Panc1 (cell line): Measurements from ENCODE around the gene REXO2. TPM values are rescaled to one million over a fixed set of nuclear protein-coding genes. Genes with fewer than 3 reads are reported as not detected.

Source experiments
- ATAC-seq: fragments of 200-7000 bp; cut with Tn5 transposase; 2 replicates; pipeline ENCODE4 v1.9.1; 2020; ENCODE audit warnings: mild to moderate bottlenecking, moderate library complexity
- BruUV-seq: library from RNA; stranded (reverse); fragments of 400-500 nt; replicated peaks from 2 replicates; lab custom pipeline; 2021; lab: Mats Ljungman, UMichigan
- CTCF ChIA-PET: fragments of 300-600 bp; sonication (Branson Sonifier 250); formaldehyde crosslinking; loops from one replicate; lab custom pipeline; 2022; ENCODE audit warnings: antibody characterized with exemption; lab: Charles Lee
- POLR2A ChIA-PET: fragments of 300-600 bp; sonication (Branson Sonifier 250); formaldehyde crosslinking; loops from one replicate; lab custom pipeline; 2022; ENCODE audit warnings: antibody characterized with exemption; lab: Charles Lee
- DNase-seq: peaks from one replicate; pipeline ENCODE4 v3.0.0-alpha.2; 2010; ENCODE audit warnings: low read depth, low spot score
- H3K27ac ChIP-seq: 2 replicates; pipeline ENCODE4 v1.5.1; 2011; ENCODE audit warnings: mild to moderate bottlenecking, low read length, inconsistent platforms
- H3K27me3 ChIP-seq: fragments of 200-500 bp; sonication (Bioruptor generic); 2 replicates; pipeline ENCODE4 v1.6.0; 2014; ENCODE audit warnings: low read length, inconsistent platforms; ENCODE audit not compliant: control insufficient read depth, insufficient read depth
- H3K36me3 ChIP-seq: fragments of 200-500 bp; sonication (Bioruptor generic); 2 replicates; pipeline ENCODE4 v1.5.1; 2014; ENCODE audit warnings: inconsistent platforms, mild to moderate bottlenecking, low read length, moderate library complexity; ENCODE audit not compliant: control insufficient read depth, insufficient read depth
- H3K4me1 ChIP-seq: 2 replicates; pipeline ENCODE4 v1.5.1; 2011; ENCODE audit warnings: inconsistent platforms, mild to moderate bottlenecking, low read length, moderate library complexity; ENCODE audit not compliant: control insufficient read depth, insufficient read depth
- H3K4me3 ChIP-seq, 2 experiments: 2 replicates each; pipeline ENCODE4 v1.5.1; 2011 to 2012; ENCODE audit warnings: low read depth in 2 of 2, low read length in 2 of 2, mild to moderate bottlenecking in 2 of 2, inconsistent platforms in 1 of 2, moderate library complexity in 1 of 2
- H3K9me3 ChIP-seq: fragments of 200-500 bp; sonication (Bioruptor generic); 2 replicates; pipeline ENCODE4 v1.5.1; 2014; ENCODE audit warnings: low read depth, mild to moderate bottlenecking, inconsistent platforms, low read length, moderate library complexity; ENCODE audit not compliant: control insufficient read depth, insufficient read depth
- CTCF ChIP-seq: fragments of 450-650 bp; IDR thresholded peaks from 2 replicates; pipeline ENCODE4 v1.5.1; 2017; ENCODE audit warnings: mild to moderate bottlenecking
- POLR2AphosphoS5 ChIP-seq: IDR thresholded peaks from 2 replicates; pipeline ENCODE4 v1.6.1; 2012; ENCODE audit warnings: mild to moderate bottlenecking, low read depth, low read length, moderate library complexity
- SIN3A ChIP-seq: IDR thresholded peaks from 2 replicates; pipeline ENCODE4 v1.6.1; 2012; ENCODE audit warnings: low read depth, mild to moderate bottlenecking, low read length, moderate library complexity, borderline replicate concordance; ENCODE audit not compliant: insufficient read depth
- TCF7L2 ChIP-seq: IDR thresholded peaks from 2 replicates; pipeline ENCODE4 v1.6.1; 2011; ENCODE audit warnings: mild to moderate bottlenecking, low read depth, low read length, inconsistent platforms
- in situ Hi-C: cut with HindIII; loops from 2 replicates; pipeline ENCODE4 v1.10.0; 2016; ENCODE audit warnings: low sequenced_read_pairs, low pct_unique_long_range_greater_than_20kb
- intact Hi-C: fragments of 100-400 bp; cut with micrococcal nuclease; formaldehyde crosslinking; loops from one replicate; pipeline ENCODE4 v1.10.0; 2022; ENCODE audit not compliant: unreplicated experiment
- total RNA-seq: library from RNA; stranded (reverse); gene quantifications from one replicate; pipeline ENCODE4 v1.2.1, GENCODE V29; 2021; ENCODE audit not compliant: unreplicated experiment
- TF ChIP-seq, protein P1 (sequence below), 2 experiments: IDR thresholded peaks; 2 replicates each; pipeline ENCODE4 v1.6.1; 2011 to 2012; ENCODE audit warnings: low read depth in 2 of 2, control low read depth in 1 of 2, low read length in 1 of 2, mild to moderate bottlenecking in 1 of 2, moderate library complexity in 1 of 2; ENCODE audit not compliant: insufficient read depth in 1 of 2

Gene REXO2
- total RNA-seq, 1 experiment from 2014 or later = 111 TPM

GRCh38 chr11:114447892-114448291 lies 8.6 kb downstream of the REXO2 start:
- in situ Hi-C loops (no loop called here), intact Hi-C loops (loop anchor here (10.0 kb wide), 1 partner anchor 103 kb away; no protein-coding TSS in a partner anchor)
- peak overlapping the region; percentile 10; the same call in 1 of the 2 replicates for H3K27ac ChIP-seq
- peaks cover 15% of the 10 kb centered on the region; the same call in 1 of the 2 replicates for H3K36me3 ChIP-seq
- DNase-seq (no peak), ATAC-seq (no peak)
- H3K4me1 ChIP-seq = no peaks in the 10 kb centered on the region
- H3K9me3 ChIP-seq = no peaks in the 10 kb centered on the region
- BruUV-seq = no TSS peak
- ChIA-PET CTCF (no interaction called here), POLR2A (no interaction called here)
- H3K4me3 ChIP-seq = no peak overlapping the region
- no peak for TF ChIP-seq POLR2AphosphoS5
- TF ChIP-seq TCF7L2 = no peak
- no peak for TF ChIP-seq CTCF
- TF ChIP-seq, protein P1, sequence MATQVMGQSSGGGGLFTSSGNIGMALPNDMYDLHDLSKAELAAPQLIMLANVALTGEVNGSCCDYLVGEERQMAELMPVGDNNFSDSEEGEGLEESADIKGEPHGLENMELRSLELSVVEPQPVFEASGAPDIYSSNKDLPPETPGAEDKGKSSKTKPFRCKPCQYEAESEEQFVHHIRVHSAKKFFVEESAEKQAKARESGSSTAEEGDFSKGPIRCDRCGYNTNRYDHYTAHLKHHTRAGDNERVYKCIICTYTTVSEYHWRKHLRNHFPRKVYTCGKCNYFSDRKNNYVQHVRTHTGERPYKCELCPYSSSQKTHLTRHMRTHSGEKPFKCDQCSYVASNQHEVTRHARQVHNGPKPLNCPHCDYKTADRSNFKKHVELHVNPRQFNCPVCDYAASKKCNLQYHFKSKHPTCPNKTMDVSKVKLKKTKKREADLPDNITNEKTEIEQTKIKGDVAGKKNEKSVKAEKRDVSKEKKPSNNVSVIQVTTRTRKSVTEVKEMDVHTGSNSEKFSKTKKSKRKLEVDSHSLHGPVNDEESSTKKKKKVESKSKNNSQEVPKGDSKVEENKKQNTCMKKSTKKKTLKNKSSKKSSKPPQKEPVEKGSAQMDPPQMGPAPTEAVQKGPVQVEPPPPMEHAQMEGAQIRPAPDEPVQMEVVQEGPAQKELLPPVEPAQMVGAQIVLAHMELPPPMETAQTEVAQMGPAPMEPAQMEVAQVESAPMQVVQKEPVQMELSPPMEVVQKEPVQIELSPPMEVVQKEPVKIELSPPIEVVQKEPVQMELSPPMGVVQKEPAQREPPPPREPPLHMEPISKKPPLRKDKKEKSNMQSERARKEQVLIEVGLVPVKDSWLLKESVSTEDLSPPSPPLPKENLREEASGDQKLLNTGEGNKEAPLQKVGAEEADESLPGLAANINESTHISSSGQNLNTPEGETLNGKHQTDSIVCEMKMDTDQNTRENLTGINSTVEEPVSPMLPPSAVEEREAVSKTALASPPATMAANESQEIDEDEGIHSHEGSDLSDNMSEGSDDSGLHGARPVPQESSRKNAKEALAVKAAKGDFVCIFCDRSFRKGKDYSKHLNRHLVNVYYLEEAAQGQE (IDR thresholded peaks at IDR 0.05; ENCODE audit: insufficient read depth in 1 of 2, low read depth in 2 of 2, low read length in 1 of 2) = no peak
- TF ChIP-seq SIN3A = no peak
- H3K27me3 ChIP-seq = no peaks in the 10 kb centered on the region

- Histone ChIP-seq H3K36me3 (peaks cover 15% of the 10 kb centered on the region; the same call in 1 of the 2 replicates), H3K4me3 (no peak overlapping the region), H3K4me1 (no peaks in the 10 kb centered on the region), H3K27me3 (no peaks in the 10 kb centered on the region), H3K9me3 (no peaks in the 10 kb centered on the region), H3K27ac (no peak overlapping the region)
- BruUV-seq = no TSS peak
- TF ChIP-seq POLR2AphosphoS5 = no peak
- TF ChIP-seq, protein P1 (IDR thresholded peaks at IDR 0.05; ENCODE audit: insufficient read depth in 1 of 2, low read depth in 2 of 2, low read length in 1 of 2) = no peak
- no peak for TF ChIP-seq TCF7L2
- no peak for TF ChIP-seq CTCF
- no peak for TF ChIP-seq SIN3A
- POLR2A ChIA-PET = no interaction called here
- intact Hi-C loops = loop anchor here (10.0 kb wide), 1 partner anchor 104 kb away; no protein-coding TSS in a partner anchor
- DNase-seq (no peak), ATAC-seq (no peak)
- CTCF ChIA-PET = no interaction called here
- in situ Hi-C loops = no loop called here
Observed at GRCh38 chr11:114448749-114449482, 9.6 kb downstream of the REXO2 start.
